LHCN-M2 (cell line): ENCODE measurements around the gene AGBL5. TPM values are rescaled to one million over a fixed set of nuclear protein-coding genes. Genes with fewer than 3 reads are reported as not detected.
"Not testable (repeated sequence)": the region's sequence is repeated elsewhere in the genome, so short reads cannot be mapped to it uniquely, and the experiment has no call there.

Experiments
- DNase-seq: peaks from one replicate; pipeline ENCODE4 v3.0.0-alpha.2; 2012; ENCODE audit warnings: low read depth
- total RNA-seq: library from RNA; depleted of rRNA; stranded (reverse); fragments of >200 nt; gene quantifications from 2 replicates; pipeline ENCODE4 v1.2.3, GENCODE V29; 2014; rRNA removed

AGBL5 gene
- total RNA-seq, 1 experiment from 2014 or later = 29.2 TPM

DNA sequence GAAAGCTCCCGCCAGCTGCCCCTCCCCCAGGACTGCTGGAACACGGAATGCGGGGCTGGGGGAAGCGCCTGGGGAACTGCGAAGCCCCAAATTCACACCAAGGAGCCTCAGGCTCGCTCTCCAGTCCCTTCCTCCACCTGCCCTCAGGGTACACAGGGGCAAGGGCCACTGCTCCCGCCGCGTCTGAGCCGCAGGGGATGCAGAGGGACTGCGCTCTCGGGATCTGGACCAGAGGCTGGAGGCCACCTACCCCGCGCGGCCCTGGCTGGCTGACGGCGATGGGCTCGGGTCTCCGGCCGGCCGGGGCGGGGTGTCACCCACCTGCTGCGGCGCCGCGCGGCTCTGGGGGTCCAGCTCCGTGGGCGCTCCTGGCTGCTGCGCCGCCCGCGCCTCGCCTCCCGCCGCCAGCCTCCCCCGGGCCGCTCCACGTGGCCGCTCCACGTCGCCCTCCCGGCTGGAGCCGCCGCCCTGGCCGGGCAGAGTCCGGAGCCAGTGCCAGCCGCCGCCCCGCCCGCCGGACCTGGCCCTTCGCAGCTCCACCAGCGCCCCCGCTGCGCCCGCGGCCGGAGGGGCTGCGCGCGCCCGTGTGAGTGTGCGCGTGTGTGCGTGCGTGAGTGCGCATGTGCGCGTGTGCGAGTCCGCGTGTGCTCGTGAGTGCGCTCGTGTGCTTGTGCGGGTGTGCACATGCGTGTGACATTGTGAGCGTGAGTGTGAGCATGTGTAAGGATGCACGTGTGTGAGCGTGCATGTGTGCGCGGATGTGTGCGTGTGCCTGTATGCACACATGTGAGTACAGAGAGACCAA, 67.3 kb downstream of the AGBL5 start, which contains the start of gene CGREF1:
CGREF1 (minus strand) TSS at position 604 of the 805 bp plus-strand sequence. CDS start 14,762 bp downstream, outside the sequence.
- DNase-seq = no peak

- DNase-seq = not testable (repeated sequence)
These were observed 67.8 kb downstream of the AGBL5 start for GRCh38 chr2:27119330-27119670.

Other genes with a start within 250 kb of the AGBL5 start
- not detected in 2 replicates for gene DPYSL5, start 203.5 kb upstream of the AGBL5 start, total RNA-seq
- 1.5 and 1.7 TPM in 2 replicates for gene MAPRE3, start 81.0 kb upstream of the AGBL5 start, total RNA-seq
- 60.0 and 61.4 TPM in 2 replicates for gene TMEM214, start 18.7 kb upstream of the AGBL5 start, total RNA-seq
- gene OST4, start 20.0 kb downstream of the AGBL5 start, total RNA-seq = 325 and 383 TPM in 2 replicates
- gene EMILIN1, start 26.9 kb downstream of the AGBL5 start, total RNA-seq = 6.1 and 11.0 TPM in 2 replicates
- gene KHK, start 35.1 kb downstream of the AGBL5 start, total RNA-seq = 0.51 and 0.52 TPM in 2 replicates
- 0.69 and 1.6 TPM in 2 replicates for gene CGREF1, start 67.5 kb downstream of the AGBL5 start, total RNA-seq
- 0.17 TPM in 1 of 2 replicates, not detected in the other for gene ABHD1, start 72.1 kb downstream of the AGBL5 start, total RNA-seq
- 68.9 and 72.4 TPM in 2 replicates for gene PREB, start 83.0 kb downstream of the AGBL5 start, total RNA-seq
- not detected in 2 replicates for gene PRR30, start 87.7 kb downstream of the AGBL5 start, total RNA-seq
- not detected in 2 replicates for gene TCF23, start 97.3 kb downstream of the AGBL5 start, total RNA-seq
- 180 and 193 TPM in 2 replicates for gene ATRAID, start 160.4 kb downstream of the AGBL5 start, total RNA-seq
- 39.6 and 54.5 TPM in 2 replicates for gene SLC5A6, start 160.6 kb downstream of the AGBL5 start, total RNA-seq
- 42.7 and 44.5 TPM in 2 replicates for gene CAD, start 165.7 kb downstream of the AGBL5 start, total RNA-seq
- gene SLC30A3, start 211.4 kb downstream of the AGBL5 start, total RNA-seq = 0.63 TPM in 1 of 2 replicates, not detected in the other
- gene DNAJC5G, start 223.8 kb downstream of the AGBL5 start, total RNA-seq = not detected in 2 replicates
- 0.11 TPM in 1 of 2 replicates, not detected in the other for gene TRIM54, start 230.8 kb downstream of the AGBL5 start, total RNA-seq